Measurements from ENCODE around the gene JADE1.
A peak's percentile ranks its signal among the peaks of the same experiment; 100 is the strongest.

Gene JADE1

DNA sequence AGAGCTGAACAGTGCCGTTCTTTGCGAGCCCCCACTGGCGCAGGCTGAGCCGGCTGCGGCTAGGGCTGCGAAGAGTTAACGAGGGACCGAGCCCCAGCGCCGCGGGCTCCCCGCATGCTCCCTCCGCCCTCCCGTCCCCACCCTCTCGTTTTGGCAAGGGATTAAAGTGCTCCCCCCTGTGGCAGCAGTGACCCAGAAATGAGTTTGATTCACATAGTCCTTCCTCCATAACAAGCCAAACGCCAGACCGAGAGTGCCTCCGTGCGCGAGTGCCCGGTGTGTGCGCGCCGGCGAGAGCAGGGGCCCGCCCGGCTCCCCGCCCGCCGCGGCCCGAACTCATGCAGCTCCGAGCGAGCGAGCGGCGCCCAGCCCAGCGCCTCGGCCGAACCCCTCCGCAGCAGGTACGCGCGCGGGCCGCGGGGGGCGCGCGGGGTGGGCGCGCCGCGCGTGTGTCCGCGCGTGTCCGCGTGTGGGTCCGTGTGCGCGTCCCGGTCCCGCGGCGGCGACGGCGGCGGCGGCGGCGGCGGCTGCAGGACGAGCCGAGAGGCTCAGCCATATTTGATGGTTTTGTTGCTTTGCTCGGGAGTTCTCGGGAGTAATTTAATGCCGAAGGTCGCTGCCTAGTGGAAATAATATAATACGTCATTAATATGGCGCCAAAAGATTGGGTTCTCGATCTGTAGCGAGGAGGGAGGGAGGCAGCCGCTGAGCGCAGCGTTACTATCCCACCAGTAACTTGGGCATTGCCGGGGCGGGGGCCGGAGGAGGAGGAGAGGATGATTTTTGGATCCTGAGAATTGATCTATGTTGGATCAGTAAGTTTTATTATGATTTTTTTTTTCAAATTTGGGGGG lies at the start of gene JADE1:
TSS of gene JADE1 (plus strand) at position 224 of the 854 bp plus-strand sequence. CDS start 22,059 bp downstream, outside the sequence.
- peak; percentile 82 for DNase-seq (ENCODE audit: low read depth)

DNA sequence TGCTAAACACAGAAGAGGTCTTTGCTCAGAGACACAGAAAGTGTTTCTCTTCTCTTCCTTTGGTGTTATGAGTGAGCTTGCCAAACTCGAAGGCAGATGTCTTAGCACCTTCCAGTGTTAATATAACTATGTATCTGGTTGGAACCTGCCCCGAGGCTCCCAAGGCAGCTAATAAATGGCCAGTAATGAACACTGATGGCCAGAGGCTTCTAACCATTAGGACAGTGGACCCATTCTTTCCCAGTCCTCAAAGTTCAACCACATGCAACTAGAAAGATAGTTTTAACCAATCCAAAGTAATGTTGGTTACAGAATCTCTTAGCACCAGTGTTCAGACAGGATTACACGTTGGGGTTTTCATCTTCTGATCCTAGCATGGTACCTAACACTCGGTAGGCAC lies 42.7 kb upstream of the JADE1 start:
- DNase-seq (ENCODE audit: low read depth) = no peak

DNA sequence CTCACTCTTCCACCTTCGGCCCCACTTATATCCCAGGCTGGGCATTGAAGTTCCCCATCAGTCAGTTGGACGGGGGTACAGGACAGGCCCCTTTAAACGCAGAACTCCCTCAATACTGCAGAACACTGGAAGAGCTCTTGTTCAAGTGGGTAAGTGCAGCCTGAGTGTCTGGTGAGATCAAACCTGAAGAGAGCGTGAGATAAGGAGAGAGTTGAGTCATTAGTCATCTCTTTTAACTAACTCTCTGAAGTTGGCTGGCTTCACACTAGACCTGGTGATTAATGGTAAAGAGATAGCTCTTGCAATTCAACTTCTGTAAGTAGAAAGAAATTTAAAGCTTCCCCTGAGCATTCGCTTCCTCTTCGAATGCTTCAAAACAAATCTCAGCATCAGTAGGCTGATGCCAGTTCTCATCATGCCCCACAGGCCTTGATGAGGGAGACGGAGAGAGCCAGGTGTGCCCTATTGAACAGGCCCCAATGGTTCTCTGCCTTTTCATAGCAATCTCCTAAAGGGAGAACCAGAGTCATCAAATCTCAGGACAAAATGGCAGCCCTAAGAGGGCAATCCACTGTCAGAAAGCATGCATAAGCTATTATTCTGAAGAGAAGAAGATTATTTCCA lies 41.0 kb upstream of the JADE1 start:
- no peak for DNase-seq (ENCODE audit: low read depth)

DNA sequence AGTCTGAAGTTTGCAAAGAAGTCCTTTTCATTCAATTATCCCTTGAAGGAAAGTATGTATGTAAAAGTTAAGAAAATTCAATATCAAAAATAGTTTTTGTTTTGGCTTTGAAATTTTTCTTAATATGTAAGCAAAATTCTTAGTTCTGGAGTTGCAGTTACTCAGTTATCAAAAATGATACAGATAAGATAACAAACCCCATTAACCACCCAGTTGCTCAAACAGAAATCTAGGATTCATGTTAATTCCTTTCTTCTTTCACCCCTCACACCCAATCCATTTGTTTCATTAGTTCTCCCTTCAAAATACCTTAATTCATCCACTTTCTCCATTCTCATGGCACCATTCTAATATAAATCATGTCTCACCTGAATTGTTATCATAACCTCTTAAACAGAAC lies 40.5 kb upstream of the JADE1 start:
- no peak for DNase-seq (ENCODE audit: low read depth)

GRCh38 chr4:128770807-128771206 lies 38.7 kb upstream of the JADE1 start:
- no peak for DNase-seq (ENCODE audit: low read depth)

GRCh38 chr4:128775477-128775876 lies 34.0 kb upstream of the JADE1 start:
- DNase-seq (ENCODE audit: low read depth) = no peak

GRCh38 chr4:128775916-128776315 lies 33.6 kb upstream of the JADE1 start:
- DNase-seq (ENCODE audit: low read depth) = no peak

DNA sequence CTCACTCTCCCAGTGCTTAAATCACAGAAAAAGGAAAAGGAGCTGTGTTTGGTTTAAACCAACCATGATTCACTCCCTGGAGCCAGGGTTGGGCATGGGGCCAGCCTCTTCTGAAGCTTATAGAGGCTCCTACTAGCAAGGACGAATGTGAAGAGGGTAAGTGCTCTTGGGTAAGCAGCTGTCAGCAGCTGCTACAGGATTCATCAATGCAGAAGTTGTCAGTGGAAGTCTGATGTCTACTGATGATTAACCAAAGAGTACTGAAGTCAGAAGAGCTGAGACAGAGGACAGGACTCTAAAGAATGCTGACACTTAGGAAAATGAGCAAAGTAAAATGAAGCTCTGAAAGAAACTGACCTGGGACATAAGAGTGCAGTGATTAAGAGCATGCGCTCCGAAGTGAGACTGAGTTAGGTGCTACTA lies 32.7 kb upstream of the JADE1 start:
- no peak for DNase-seq (ENCODE audit: low read depth)

GRCh38 chr4:128780688-128781087 lies 28.8 kb upstream of the JADE1 start:
- no peak for DNase-seq (ENCODE audit: low read depth)

- DNase-seq (ENCODE audit: low read depth) = peak; percentile 12
Observed at GRCh38 chr4:128782076-128782715, 27.3 kb upstream of the JADE1 start.

DNA sequence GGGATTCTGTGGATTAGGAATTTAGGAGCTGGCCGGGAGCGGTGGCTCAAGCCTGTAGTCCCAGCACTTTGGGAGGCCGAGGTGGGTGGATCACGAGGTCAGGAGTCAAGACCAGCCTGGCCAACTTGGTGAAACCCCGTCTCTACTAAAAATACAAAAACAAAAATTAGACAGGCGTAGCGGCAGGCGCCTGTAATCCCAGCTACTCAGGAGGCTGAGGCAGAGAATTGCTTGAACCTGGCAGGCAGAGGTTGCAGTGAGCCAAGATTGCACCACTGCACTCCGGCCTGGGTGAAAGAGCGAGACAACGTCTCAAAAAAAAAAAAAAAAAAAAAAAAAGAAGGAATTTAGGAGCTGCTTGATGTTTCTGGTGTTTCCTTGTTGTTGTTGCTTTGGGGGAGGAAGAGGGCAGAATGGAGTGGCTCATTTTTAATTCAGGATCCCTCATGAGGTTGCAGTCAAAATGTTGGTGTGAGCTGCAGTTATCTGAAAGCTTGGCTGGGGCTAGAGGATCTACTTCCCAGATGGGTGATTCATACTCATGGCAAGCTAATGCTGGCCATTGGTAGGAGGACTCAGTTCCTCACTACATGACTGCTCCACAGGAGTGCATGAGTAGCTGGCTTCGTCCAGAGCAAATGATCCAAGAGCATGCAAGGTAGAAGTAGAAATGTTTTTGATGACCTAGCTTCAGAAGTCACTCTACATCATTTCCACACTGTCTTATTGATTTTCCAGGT lies 26.5 kb upstream of the JADE1 start:
- no peak for DNase-seq (ENCODE audit: low read depth)

DNA sequence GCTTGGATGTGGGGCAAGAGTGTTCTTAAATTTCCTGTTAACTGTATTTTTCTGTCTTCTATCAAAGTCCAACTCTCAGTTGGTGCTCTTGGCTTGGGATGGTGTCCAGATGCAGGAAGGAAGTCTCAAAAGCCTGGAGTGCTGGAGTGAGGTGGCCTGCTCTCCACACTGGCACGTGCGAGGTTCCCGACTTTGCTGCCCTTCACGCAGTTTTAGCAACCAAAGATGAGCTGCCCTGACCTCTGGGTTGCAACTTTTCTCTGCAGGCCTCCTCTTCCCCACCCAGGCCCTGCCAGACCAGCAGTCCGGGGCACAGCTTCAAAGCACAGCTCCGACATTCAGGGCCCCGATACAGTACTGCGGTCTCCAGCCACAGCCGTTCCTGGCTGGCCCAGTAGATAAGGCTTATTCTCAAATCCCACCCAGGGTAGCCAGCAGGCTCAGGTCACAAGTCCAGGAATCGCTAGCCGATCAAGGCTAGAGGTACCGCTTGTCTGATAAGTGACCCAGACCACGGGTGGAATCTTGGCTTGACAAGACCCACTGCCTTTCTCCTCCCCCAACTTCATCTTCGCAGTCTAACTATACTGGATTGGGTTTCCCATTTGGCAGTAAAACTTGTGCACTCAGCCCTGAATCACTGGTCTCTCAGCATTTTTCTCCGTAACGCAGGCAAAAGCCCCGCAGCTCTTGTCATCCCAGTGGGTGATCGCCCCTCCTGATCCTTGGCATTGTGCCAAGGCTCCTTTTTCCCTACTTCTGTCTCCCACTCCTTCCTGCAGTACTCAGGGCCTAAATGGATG lies 21.8 kb upstream of the JADE1 start:
- no peak for DNase-seq (ENCODE audit: low read depth)

DNA sequence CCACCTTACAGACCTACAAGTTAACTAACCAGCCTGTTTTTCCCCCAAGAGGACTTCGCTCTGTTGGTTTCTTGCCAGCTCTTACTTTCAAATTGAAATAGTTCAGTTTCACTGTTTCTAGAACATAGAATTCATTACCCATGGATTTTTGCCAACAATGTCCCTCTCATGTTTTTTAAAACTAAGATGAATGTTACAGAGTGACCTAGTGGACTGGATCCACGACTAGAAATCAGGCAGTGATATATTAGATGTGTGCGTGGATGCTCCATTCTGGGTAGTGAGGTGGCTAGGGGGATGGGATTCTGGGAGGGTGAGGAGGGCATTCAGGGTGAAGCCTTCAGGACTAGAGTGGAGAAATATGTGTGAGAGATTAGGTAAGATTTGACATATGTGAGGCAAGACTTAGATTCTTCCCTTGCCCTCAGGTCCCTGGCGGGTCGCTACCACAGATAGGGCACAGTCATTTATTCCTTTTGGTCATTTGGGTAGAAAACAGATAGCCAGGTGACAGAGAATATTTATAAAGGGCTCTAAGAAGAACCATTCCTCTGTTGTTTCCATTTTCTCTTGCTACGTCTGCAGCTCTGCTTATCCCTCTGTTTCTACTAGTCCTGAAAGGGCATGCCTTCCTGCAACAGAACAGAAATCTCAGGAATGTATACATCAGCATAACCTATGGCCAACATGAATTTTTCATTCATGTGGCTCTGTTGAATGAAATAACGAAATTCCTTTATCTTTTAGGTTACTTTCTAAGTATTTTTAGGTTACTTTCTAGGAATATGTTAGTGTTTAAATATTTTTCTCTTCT lies 15.4 kb upstream of the JADE1 start:
- DNase-seq (ENCODE audit: low read depth) = no peak

DNA sequence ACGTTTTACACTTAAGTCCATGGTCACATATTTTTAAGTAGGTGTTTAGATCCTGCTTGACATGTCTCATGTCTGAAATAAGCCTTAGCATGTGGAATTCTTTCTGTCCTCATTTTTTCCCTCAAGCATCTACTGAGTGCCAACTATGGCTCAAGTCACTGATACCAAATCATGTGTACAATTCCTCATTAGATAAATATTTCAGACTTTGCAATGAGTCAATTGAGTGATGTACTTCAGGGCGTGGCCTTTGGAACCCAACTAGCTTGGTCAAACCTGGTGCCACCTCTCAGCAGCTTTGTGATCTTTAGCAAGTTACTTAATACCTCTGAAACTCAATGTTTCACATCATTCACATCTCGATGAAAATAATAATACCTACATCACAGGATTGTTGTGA lies 12.6 kb upstream of the JADE1 start:
- DNase-seq (ENCODE audit: low read depth) = no peak

DNA sequence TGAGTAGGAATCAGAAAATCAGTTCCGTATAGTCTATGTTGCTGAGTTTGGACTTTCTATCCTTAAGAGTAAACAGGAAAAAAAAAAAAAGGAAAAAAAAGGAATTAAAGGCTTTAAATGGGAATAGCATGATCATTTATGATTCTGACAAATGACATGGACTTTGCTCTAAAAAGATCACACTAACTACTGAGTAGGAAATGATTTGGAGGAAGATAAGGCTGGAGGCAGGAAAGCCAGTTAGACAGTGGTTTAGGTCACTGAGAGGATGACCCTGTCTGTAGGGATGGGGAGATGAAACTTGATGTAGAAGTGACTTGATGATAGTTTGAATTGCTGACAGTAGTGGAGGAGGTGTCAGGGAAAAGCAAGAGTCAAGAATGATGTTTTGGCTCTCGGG lies 9.2 kb upstream of the JADE1 start:
- no peak for DNase-seq (ENCODE audit: low read depth)

DNA sequence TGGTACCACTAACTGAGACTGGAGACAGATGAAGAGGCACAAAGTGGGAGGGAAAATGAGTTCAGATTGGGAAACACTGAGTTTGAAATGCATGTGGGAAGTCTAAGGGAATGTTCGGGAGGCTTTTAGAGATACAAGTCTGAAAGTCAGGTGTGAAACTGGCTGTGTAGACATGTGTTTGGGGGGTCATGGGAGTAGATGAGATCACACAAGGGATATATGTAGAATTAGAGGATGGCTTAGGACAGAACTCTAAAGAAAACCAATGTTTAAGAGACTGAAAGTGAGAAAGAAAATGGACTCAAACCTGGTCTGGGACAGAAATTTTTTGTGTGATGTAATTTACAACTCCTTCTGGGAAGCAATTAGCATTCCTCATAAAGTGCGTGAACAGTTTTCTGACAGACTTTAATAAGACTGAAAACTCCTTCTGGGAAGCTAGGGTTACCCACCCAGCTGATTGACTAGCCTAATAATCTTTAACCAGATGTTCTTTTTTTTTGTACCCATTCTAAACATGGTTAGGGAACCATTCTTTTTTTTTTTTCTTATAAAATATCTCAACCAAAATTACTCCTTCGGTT lies 8.7 kb upstream of the JADE1 start:
- DNase-seq (ENCODE audit: low read depth) = no peak

GRCh38 chr4:128802680-128803628 lies 6.5 kb upstream of the JADE1 start:
- no peak for DNase-seq (ENCODE audit: low read depth)

DNA sequence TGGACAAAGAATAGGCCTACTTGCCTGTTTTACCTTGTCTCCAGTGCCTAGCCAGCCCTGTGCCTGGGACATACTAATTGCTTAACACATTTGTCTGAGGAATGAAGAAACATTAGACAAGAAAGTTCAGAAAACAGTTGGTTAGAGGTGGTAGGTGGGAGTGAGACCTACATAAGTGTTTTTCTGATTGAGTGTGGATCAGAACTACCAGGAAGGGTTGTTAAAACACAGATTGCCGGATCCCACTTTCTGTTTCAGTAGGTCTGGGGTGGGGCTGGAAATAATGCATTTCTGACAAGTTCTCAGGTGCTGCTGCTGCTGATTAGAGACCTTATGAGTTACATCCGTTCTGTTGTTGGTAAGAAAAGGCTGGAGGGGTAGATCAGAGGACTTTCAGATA lies 5.7 kb upstream of the JADE1 start:
- no peak for DNase-seq (ENCODE audit: low read depth)

- DNase-seq (ENCODE audit: low read depth) = no peak
Observed at GRCh38 chr4:128810331-128810870, 901 bp downstream of the JADE1 start.
